ENCODE results near the gene FRMD1.

DNA sequence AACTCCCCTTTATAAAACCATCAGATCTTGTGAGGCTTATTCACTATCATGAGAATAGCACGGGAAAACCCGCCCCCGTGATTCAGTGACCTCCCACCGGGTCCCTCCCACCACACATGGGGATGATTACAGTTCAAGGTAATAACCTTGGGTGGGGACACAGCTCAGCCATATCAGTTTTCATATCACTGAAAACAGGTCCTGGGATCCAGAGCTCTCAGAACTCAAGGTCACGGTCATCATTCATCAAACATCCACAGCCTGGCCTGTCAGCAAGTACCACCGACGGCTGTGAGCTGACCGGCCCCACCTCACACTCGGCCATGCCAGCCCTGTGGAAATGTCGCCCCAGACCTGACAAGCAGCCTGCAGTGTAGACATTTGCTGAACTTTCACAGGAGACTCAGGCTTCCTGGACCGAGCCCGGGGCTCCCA, 14.1 kb upstream of the FRMD1 start:
- TF ChIP-seq, protein P1, sequence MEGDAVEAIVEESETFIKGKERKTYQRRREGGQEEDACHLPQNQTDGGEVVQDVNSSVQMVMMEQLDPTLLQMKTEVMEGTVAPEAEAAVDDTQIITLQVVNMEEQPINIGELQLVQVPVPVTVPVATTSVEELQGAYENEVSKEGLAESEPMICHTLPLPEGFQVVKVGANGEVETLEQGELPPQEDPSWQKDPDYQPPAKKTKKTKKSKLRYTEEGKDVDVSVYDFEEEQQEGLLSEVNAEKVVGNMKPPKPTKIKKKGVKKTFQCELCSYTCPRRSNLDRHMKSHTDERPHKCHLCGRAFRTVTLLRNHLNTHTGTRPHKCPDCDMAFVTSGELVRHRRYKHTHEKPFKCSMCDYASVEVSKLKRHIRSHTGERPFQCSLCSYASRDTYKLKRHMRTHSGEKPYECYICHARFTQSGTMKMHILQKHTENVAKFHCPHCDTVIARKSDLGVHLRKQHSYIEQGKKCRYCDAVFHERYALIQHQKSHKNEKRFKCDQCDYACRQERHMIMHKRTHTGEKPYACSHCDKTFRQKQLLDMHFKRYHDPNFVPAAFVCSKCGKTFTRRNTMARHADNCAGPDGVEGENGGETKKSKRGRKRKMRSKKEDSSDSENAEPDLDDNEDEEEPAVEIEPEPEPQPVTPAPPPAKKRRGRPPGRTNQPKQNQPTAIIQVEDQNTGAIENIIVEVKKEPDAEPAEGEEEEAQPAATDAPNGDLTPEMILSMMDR (IDR thresholded peaks at IDR 0.05; ENCODE audit: poor library complexity), result no peak
- TF ChIP-seq EZH2 (IDR thresholded peaks at IDR 0.05; ENCODE audit: borderline replicate concordance) (no peak), EZH2phosphoT487 (IDR thresholded peaks at IDR 0.05; ENCODE audit: low read depth, severe bottlenecking, unreplicated experiment) (no peak)

Data from hepatocyte (in vitro differentiated cells).